HT1080 (cell line): Measurements from ENCODE around the gene NUTM2E. TPM values are rescaled to one million over a fixed set of nuclear protein-coding genes. Genes with fewer than 3 reads are reported as not detected.
"Not testable (repeated sequence)": the region's sequence is repeated elsewhere in the genome, so short reads cannot be mapped to it uniquely, and the experiment has no call there.

Experiments used
- DNase-seq: peaks from one replicate; pipeline ENCODE4 v3.0.0-alpha.2; 2015; ENCODE audit warnings: low read depth
- total RNA-seq: library from RNA; depleted of rRNA; stranded (reverse); fragments of >200 nt; shearing (Covaris generic); gene quantifications from 2 replicates; pipeline ENCODE4 v1.2.3, GENCODE V29; 2014; rRNA removed

NUTM2E gene
- total RNA-seq, 1 experiment from 2014 or later: not detected

DNA sequence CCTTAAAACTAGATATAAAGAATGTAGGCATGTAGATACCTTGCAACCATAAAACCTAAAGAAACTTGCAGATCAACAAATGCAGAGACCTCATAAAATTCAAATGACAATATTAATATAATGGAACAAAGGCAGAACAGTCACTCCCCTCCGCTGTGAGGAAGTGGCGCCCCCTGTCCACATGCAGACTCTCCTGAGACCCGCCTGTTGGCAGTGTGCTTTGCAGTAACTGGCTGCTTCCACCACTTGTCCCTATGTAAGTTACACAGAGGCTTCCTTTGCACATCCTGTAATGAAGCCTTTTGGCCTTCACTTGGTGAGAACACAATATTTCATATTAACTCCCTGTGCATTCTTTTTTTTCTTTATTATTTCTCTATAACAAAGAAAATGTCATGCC lies 36.3 kb downstream of the NUTM2E start:
- DNase-seq: not testable (repeated sequence)

DNA sequence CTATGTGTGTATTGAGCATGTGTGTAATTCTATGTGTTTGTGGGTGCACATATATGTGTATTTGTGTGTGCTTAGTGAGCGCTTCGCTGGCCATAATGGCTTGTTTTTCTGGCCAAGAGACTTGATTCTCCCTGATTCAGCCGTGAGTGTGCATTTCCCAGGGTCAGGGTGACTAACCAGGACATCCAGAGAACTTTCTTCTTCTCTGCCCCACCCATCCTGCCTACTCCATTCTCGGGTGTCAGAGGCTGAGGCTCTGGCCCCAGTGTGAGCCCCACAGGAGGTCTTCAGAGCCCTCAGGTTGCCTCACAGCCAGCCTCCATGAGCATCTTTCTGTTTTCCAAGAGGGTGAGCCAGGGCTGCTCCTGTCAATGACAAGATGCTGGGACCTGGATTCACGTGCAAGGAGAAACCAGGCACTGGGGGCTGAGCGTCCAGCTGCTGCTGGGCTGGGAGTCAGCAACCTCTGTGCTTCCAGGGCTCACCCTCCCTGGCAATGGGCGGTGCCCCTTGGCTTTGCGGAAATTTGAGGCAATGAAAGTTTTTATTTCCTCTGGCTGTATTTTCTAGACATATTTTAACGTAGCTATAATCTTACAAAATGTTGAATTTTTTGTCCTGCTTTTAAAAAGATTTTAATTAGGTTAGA lies 40.5 kb downstream of the NUTM2E start:
- not testable (repeated sequence) for DNase-seq

DNA sequence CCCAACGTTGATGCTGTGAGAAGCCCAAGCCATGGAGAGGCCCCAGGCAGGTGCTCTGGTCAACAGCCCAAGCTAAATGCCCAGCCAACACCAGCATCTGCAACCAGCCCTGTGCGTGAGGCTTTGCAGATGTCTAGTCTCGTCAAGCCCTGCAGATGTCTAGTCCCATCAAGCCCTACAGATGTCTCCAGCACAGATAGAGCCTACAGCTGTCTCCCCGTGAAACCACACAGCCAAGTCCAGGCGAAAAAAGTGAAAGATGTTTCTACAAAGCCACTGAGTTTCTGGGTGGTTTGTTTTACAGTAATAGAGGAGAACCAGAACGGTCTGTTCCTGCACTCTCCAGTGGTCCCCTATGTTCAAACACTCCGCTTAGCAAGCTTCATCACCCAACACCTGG lies 41.5 kb downstream of the NUTM2E start:
- DNase-seq: not testable (repeated sequence)

DNA sequence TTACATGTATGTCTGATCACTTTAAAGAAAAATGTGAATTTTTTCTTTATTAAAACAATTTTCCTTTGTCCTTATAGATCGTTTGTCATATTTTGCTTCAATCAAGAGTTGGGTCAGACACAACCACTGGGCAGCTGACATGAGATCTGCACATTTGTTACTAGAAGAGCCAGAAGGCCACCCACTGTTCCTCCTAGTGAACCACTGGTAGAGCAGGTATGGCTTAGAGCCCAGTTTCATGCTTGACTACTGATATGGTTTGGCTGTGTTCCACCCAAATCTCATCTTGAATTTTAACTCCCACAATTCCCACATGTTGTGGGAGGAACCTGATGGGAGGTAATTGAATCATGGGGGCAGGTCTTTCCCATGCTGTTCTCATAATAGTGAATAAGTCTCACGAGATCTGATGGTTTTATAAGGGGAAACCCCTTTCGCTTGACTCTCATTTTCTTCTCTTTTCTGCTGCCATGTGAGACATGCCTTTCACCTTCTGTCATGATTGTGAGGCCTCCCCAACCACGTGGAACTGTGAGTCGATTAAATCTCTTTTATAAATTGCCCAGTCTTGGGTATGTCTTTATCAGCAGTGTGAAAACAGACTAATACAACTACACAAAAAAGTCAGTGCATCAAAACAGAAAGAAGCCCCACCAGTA lies 43.0 kb downstream of the NUTM2E start:
- DNase-seq: peak; percentile 48

DNA sequence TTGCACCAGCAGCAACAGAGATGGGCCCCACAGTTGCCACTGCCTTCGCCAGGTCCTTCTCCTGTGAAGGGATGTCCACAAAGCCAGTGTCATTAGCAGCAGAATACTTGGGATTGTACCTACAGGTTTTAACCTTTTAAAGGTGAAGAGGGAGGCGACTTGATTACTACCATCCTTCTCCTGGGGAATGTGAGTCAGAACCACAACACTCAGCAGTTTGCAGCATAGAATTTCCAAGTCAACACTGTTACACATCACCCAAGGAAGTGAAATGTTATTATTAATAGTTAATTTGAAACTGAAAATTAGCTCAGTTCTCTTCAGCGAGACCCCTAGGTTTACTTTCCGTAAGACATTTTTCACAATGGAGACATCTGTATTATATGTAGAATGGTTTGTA lies 45.2 kb downstream of the NUTM2E start:
- not testable (repeated sequence) for DNase-seq

Other genes with a start within 250 kb of the NUTM2E start
- gene SFTPA1, start 215.8 kb upstream of the NUTM2E start, total RNA-seq: not detected in 2 replicates
- gene NUTM2B, start 123.5 kb upstream of the NUTM2E start, total RNA-seq: 0.03 TPM in 1 of 2 replicates, not detected in the other
- gene SFTPD, start 122.4 kb downstream of the NUTM2E start, total RNA-seq: not detected in 2 replicates